ENCODE results near the gene GEMIN8. TPM values are rescaled to one million over a fixed set of nuclear protein-coding genes. Genes with fewer than 3 reads are reported as not detected.

Gene GEMIN8
- total RNA-seq, 4 donors from 2014 or later = 13.9 to 50.7 (median 30.0) TPM

DNA sequence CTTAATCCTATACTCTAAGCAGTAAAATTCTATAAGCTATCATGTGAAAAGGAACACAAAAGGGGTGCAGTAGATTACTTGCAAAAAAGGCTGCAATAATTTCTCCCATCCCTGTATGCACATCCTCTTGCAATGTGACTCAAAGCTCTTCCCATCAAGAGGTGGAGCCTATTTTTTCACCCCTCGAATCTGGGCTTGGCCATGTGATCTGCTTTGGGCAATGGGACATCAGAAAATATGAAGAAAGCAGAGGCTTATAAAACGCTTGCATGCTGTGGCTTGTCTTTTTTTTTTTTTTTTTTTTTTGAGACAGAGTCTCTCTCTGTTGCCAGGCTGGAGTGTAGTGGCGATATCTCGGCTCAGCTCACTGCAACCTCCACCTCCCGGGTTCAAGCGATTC lies 33.0 kb downstream of the GEMIN8 start:
- no peaks in the 10 kb centered on the region for H3K36me3 ChIP-seq
- no peak overlapping the region for H3K27ac ChIP-seq
- TF ChIP-seq, protein P1, sequence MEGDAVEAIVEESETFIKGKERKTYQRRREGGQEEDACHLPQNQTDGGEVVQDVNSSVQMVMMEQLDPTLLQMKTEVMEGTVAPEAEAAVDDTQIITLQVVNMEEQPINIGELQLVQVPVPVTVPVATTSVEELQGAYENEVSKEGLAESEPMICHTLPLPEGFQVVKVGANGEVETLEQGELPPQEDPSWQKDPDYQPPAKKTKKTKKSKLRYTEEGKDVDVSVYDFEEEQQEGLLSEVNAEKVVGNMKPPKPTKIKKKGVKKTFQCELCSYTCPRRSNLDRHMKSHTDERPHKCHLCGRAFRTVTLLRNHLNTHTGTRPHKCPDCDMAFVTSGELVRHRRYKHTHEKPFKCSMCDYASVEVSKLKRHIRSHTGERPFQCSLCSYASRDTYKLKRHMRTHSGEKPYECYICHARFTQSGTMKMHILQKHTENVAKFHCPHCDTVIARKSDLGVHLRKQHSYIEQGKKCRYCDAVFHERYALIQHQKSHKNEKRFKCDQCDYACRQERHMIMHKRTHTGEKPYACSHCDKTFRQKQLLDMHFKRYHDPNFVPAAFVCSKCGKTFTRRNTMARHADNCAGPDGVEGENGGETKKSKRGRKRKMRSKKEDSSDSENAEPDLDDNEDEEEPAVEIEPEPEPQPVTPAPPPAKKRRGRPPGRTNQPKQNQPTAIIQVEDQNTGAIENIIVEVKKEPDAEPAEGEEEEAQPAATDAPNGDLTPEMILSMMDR (IDR thresholded peaks at IDR 0.05) = no peak
- no peak for TF ChIP-seq POLR2A (IDR thresholded peaks at IDR 0.05)
- no peaks in the 10 kb centered on the region for H3K9me3 ChIP-seq
- WGBS, 2 donors = 92% methylated on average over 6 of the region's 6 CpGs
- intact Hi-C loops (cut with DNase I) = no loop called here
- no peak for DNase-seq
- no peak overlapping the region for H3K4me3 ChIP-seq (replicated peaks in 1 of 3)
- no peaks in the 10 kb centered on the region for H3K4me1 ChIP-seq
- H3K27me3 ChIP-seq = no peaks in the 10 kb centered on the region

DNA sequence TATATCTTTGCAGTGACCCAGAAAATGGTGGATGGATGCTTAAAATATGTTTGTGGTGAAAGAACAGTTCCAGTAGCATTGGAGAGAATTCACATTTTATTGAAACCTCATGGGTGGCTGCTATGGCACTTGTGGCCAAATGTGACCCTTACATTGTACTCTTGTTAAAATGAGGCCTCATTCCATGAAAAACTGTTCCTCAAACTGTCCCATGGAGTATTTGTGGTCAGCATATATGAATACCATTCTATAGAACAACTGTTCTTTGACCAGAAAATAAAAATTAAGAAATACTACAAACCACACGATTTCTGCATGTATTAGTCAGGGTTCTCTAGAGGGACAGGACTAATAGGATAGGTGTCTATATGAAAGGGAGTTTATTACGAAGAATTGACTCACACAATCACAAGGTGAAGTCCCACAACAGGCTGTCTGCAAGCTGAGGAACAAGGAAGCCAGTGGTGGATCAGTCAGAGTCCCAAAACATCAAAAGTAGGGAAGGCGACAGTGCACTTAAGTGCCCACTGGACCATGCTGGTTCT lies 35.1 kb downstream of the GEMIN8 start:
- Histone ChIP-seq H3K4me1 (no peaks in the 10 kb centered on the region), H3K9me3 (no peaks in the 10 kb centered on the region), H3K27me3 (no peaks in the 10 kb centered on the region), H3K4me3 (replicated peaks in 1 of 3) (no peak overlapping the region), H3K36me3 (no peaks in the 10 kb centered on the region), H3K27ac (no peak overlapping the region)
- DNase-seq = no peak
- 81 to 85% methylated on average over 3 of the region's 3 CpGs for WGBS, 2 donors
- intact Hi-C loops (cut with DNase I) = no loop called here
- TF ChIP-seq, protein P1 (IDR thresholded peaks at IDR 0.05) = no peak
- no peak for TF ChIP-seq POLR2A (IDR thresholded peaks at IDR 0.05)

DNA sequence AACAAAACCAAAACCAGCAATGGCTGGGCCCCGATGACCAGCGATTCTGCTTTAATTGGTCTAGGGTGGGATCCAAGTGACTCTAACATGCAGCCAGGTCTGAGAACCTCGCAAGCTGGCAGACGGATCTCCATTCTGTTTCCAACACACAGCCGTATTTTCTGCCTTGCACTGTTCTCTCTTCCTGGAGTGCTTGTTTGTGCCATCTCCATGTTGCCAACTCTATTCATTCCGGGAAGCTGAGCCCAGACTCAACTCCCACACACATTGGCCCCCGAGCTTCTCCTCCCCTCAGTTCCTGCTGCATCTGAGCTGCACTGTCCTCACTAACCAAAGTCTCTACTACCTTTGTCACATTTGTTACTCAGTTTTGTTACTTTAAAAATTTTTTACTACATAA lies 35.6 kb downstream of the GEMIN8 start:
- no peak for DNase-seq
- 80 to 84% methylated on average over 7 of the region's 7 CpGs for WGBS, 2 donors
- TF ChIP-seq, protein P1 (IDR thresholded peaks at IDR 0.05) = no peak
- no peak for TF ChIP-seq POLR2A (IDR thresholded peaks at IDR 0.05)
- H3K9me3 ChIP-seq = no peaks in the 10 kb centered on the region
- H3K4me3 ChIP-seq (replicated peaks in 1 of 3) = no peak overlapping the region
- H3K36me3 ChIP-seq = no peaks in the 10 kb centered on the region
- intact Hi-C loops (cut with DNase I) = no loop called here
- no peaks in the 10 kb centered on the region for H3K4me1 ChIP-seq
- no peaks in the 10 kb centered on the region for H3K27me3 ChIP-seq
- H3K27ac ChIP-seq = no peak overlapping the region

DNA sequence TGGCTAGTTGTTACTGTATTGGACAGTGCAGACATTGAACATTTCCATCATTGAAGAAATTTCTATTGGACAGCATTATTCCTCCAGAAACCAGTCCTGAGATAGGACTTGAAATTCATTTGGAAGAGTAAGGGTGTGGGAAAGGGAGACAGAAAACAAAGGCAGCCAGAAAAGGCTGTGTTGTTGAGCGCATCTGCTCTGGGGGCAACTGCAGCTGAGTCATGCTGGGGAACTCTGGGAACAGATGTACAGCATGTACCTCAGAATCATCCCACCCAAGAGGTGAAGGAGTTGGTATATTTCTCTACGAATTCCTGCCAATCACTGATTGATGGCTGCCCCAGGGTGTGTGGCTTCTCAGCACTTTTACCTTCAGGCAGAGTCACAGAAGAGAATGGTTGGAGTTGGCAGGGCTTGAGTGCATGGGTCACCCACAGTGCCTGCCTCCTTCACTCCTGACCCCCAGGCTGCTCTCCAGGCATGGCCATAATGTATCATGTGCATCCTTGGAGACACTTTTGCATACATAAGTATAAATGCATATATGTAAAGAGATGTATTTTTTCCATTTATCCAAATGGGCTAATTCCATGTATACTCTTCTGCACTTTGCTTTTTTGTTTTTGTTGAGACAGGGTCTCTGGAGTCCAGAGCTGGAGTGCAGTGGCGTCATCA lies 39.4 kb downstream of the GEMIN8 start:
- Histone ChIP-seq H3K36me3 (no peaks in the 10 kb centered on the region), H3K27ac (no peak overlapping the region), H3K9me3 (no peaks in the 10 kb centered on the region), H3K4me1 (no peaks in the 10 kb centered on the region), H3K27me3 (no peaks in the 10 kb centered on the region), H3K4me3 (replicated peaks in 1 of 3) (no peak overlapping the region)
- 69 to 81% methylated on average over 3 of the region's 3 CpGs for WGBS, 2 donors
- no peak for DNase-seq
- TF ChIP-seq, protein P1 (IDR thresholded peaks at IDR 0.05) = no peak
- TF ChIP-seq POLR2A (IDR thresholded peaks at IDR 0.05) = no peak
- intact Hi-C loops (cut with DNase I) = no loop called here

DNA sequence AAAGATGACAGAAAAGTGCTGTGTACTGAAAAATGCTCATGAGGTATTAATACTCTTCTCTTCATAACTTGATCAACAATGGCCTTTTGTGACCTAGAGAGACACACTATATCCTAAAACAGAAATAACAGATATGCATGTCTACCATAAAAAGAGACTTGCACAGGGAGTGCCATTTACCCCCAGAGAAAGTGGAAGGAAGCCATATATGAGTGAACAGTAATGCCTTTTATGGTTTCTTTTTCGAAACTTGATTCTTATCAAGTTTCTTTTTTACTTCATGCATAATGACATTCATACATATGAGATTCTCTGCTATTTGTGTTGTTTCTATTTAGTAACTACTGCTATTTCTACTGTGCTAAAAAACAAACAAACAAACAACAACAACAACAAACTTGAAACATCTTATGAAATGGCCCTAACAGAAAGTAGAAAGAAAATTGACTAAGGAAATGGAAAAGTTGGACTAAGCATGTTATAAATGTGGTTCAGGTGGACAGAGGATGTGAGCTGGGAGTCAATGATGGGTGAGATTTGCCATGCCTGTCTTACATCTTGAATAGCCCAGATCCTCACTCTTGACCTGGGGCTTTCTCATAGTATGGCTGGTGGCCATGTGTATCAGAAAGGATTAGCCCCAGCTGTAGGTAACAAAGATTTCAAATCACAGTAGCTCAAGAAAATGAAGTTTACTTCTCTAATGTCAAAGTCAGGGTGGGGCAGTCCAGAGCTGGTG lies 43.8 kb downstream of the GEMIN8 start:
- intact Hi-C loops (cut with DNase I) = no loop called here
- H3K4me1 ChIP-seq = no peaks in the 10 kb centered on the region
- H3K27ac ChIP-seq = no peak overlapping the region
- H3K9me3 ChIP-seq = no peaks in the 10 kb centered on the region
- no peak for DNase-seq
- TF ChIP-seq POLR2A (IDR thresholded peaks at IDR 0.05) = no peak
- TF ChIP-seq, protein P1 (IDR thresholded peaks at IDR 0.05) = no peak
- no peaks in the 10 kb centered on the region for H3K27me3 ChIP-seq
- H3K4me3 ChIP-seq (replicated peaks in 1 of 3) = no peak overlapping the region
- 90% methylated on average over 1 of the region's 1 CpG for WGBS, 2 donors
- H3K36me3 ChIP-seq = no peaks in the 10 kb centered on the region
